Measurements from ENCODE around the gene ULK4.

ULK4 gene

DNA sequence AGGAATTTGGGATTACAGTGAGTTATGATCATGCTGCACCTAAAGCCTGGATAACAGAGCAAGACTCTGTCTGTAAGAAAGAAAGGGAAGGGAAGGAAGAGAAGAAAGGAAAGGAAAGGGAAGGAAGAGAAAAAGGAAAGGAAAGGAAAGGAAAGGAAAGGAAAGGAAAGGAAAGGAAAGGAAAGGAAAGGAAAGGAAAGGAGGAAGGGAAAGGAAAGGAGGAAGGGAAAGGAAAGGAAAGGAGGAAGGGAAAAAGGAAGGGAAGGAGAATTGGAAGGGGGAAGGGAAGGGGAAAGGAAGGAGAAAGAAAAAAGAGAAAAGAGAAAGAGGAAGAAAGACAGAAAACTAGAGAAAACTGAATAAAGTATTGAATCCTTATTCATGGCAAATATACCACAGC, 359.8 kb downstream of the ULK4 start:
- TF ChIP-seq, protein P1, sequence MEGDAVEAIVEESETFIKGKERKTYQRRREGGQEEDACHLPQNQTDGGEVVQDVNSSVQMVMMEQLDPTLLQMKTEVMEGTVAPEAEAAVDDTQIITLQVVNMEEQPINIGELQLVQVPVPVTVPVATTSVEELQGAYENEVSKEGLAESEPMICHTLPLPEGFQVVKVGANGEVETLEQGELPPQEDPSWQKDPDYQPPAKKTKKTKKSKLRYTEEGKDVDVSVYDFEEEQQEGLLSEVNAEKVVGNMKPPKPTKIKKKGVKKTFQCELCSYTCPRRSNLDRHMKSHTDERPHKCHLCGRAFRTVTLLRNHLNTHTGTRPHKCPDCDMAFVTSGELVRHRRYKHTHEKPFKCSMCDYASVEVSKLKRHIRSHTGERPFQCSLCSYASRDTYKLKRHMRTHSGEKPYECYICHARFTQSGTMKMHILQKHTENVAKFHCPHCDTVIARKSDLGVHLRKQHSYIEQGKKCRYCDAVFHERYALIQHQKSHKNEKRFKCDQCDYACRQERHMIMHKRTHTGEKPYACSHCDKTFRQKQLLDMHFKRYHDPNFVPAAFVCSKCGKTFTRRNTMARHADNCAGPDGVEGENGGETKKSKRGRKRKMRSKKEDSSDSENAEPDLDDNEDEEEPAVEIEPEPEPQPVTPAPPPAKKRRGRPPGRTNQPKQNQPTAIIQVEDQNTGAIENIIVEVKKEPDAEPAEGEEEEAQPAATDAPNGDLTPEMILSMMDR (IDR thresholded peaks at IDR 0.05; ENCODE audit: borderline replicate concordance, control extremely low read depth, extremely low read depth, insufficient read depth, missing control alignments) = no peak
- in situ Hi-C loops (cut with MboI; ENCODE audit: low sequenced_read_pairs, unreplicated experiment) = no loop called here
- no peak for DNase-seq (ENCODE audit: low spot score)

DNA sequence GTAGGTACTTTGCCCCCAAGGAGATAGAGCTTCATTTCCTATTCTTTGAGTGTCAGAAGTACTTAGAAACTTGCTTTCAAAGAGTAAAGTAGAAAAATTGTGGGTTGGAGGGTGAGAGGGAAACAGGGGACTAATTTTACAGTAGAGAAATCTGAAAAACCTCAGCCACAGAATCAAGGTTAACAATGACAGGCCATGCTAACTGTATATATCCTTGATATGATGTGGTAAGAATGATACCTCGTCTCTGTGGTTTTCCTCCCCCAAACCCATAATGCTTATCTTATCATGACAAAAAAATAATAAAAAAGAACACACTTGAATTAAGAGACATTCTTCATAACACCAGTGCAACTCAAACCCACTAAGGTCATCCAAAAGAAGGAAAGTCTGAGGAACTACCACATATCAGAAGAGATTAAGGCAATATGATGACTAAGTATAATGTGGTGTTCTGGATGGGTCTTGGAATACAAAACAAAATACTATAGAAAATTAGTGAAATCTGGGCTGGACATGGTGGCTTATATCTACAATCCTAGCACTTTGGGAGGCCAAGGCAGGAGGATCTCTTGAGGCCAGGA, 360.4 kb downstream of the ULK4 start:
- DNase-seq (ENCODE audit: low spot score) = no peak
- in situ Hi-C loops (cut with MboI; ENCODE audit: low sequenced_read_pairs, unreplicated experiment) = no loop called here
- TF ChIP-seq, protein P1 (IDR thresholded peaks at IDR 0.05; ENCODE audit: borderline replicate concordance, control extremely low read depth, extremely low read depth, insufficient read depth, missing control alignments) = no peak

DNA sequence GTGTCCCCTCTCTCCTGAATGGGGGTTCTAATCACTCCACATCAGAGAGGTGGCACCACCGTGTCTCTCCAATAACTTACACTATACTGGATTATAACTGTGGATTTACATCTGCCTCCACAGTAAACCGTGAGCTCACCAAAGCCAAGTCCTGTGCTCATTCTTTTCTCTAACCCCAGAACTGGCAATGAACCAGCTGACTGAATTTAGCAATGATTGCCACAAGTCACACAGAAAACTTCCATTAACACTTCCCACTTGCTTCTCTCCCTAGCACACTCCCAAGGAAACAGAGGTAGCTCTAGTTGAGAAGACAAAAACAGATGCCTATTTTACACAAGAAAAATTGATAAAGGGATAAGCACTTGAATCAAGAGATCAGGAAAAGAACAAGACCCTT, 361.3 kb downstream of the ULK4 start:
- in situ Hi-C loops (cut with MboI; ENCODE audit: low sequenced_read_pairs, unreplicated experiment) = no loop called here
- TF ChIP-seq, protein P1 (IDR thresholded peaks at IDR 0.05; ENCODE audit: borderline replicate concordance, control extremely low read depth, extremely low read depth, insufficient read depth, missing control alignments) = no peak
- no peak for DNase-seq (ENCODE audit: low spot score)

DNA sequence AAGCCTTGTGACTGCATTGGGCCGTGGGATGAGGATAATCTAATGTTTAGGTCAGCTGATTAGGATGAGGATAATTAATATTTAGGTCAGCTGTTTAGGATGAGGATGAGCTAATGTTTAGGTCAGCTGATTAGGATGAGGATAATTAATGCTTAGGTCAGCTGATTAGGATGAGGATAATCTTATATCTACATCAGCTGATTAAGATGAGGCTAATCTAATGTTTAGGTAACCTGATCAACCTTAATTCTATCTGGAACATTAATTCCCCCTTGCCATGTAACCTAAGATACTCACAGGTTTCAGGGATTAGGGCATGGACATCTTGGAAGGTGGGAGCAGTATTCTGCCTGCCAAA, 362.8 kb downstream of the ULK4 start:
- DNase-seq (ENCODE audit: low spot score) = no peak
- TF ChIP-seq, protein P1 (IDR thresholded peaks at IDR 0.05; ENCODE audit: borderline replicate concordance, control extremely low read depth, extremely low read depth, insufficient read depth, missing control alignments) = no peak
- in situ Hi-C loops (cut with MboI; ENCODE audit: low sequenced_read_pairs, unreplicated experiment) = no loop called here

DNA sequence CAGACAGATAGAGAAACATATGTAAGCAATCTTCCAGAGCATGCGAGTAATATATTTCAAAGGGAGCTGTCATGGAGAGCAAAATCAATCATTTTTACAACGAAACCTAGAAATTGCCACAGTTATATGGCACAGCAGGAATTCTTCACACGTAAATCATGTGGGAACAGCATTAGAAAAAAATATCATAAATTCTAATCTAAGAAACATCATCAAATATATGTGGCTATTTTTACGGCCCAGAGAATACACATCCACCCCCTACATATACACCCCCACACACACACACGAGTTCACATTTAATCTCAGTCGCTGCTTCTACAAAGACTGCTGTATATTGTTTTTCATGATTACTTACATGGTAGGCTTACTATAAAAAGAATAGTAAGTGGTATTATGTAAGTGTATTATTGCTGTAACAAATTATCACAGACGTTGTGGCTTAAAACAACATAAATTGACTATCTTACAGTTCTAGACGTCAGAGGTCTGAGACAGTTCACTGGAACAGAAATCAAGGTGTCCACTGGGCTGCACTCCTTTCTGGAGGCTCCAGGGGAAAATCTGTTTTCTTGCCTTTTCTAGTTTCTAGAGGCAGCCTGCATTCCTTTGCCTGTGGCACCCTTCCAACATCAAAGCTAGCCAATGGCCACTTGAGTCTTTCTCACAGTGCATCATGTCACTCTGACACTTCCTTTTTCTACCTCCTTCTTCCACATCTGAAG, 363.3 kb downstream of the ULK4 start:
- DNase-seq (ENCODE audit: low spot score) = no peak
- TF ChIP-seq, protein P1 (IDR thresholded peaks at IDR 0.05; ENCODE audit: borderline replicate concordance, control extremely low read depth, extremely low read depth, insufficient read depth, missing control alignments) = no peak
- in situ Hi-C loops (cut with MboI; ENCODE audit: low sequenced_read_pairs, unreplicated experiment) = no loop called here

DNA sequence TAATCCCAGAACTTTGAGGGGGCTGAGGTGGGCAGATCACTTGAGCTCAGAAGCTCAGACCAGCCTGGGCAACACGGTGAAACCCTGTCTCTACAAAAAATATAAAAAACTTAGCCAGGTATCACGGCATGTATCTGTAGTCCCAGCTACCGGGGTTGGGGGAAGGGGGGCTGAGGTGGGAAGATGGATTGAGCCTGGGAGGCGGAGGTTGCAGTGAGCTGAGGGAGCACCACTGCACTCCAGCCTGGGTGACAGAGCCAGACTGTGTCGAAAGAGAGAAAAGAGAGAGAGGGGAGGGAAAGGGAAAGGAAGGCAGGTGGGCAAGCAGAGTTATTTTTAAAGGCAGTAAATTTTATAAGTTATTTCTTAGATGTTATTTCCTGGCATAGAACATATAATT, 368.1 kb downstream of the ULK4 start:
- in situ Hi-C loops (cut with MboI; ENCODE audit: low sequenced_read_pairs, unreplicated experiment) = no loop called here
- TF ChIP-seq, protein P1 (IDR thresholded peaks at IDR 0.05; ENCODE audit: borderline replicate concordance, control extremely low read depth, extremely low read depth, insufficient read depth, missing control alignments) = no peak
- no peak for DNase-seq (ENCODE audit: low spot score)

Measured in GM13976 (cell line).